NOMO-1 treated with dmso at 0.1 percent for 144 hours (cell line): ENCODE results near the gene PARVB.

Experiments
- DNase-seq: peaks from one replicate; lab custom pipeline; 2025; ENCODE audit not compliant: unreplicated experiment; lab: John Stamatoyannopoulos, UW

PARVB gene

DNA sequence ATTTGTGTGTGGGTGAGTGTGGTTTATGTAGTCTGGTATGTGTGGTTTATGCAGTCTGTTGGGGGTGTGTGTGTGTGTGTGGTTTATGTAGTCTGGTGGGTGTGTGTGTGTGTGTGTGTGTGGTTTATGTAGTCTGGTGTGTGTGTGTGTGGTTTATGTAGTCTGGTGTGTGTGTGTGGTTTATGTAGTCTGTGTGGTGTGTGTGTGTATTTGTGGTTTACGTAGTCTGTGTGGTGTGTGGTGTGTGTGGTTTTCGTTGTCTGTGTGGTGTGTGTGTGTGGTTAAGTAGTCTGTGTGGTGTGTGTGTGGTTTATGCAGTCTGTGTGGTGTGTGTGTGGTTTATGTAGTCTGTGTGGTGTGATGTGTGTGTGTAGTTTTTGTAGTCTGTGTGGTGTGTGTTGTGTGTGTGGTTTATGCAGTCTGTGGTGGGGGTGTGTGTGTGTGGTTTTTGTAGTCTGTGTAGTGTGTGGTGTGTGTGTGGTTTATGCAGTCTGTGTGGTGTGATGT is 130.4 kb downstream of the PARVB start:
- DNase-seq: no peak

GRCh38 chr22:44155115-44155514 is 131.0 kb downstream of the PARVB start:
- DNase-seq: no peak

GRCh38 chr22:44157916-44158618 is 134.0 kb downstream of the PARVB start:
- no peak for DNase-seq

DNA sequence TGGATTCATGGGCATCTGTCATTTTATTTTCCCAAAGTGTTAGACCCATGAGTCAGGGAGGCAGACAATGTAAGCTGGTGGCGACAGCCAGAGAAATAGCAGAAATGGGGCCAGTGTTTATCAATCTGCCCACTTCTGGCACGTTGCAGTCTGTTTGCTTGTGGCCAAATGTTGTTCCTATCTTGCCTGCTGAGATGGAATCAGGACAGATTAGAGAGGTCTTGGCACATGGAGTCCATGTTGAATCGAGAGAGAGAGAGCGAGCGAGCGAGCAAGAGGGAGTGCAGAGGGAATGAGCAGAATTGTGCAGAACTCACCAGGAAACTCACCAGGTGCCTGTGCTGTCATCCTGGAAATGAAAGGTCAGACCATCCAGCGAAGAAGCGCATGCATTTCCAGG is 134.7 kb downstream of the PARVB start:
- no peak for DNase-seq

DNA sequence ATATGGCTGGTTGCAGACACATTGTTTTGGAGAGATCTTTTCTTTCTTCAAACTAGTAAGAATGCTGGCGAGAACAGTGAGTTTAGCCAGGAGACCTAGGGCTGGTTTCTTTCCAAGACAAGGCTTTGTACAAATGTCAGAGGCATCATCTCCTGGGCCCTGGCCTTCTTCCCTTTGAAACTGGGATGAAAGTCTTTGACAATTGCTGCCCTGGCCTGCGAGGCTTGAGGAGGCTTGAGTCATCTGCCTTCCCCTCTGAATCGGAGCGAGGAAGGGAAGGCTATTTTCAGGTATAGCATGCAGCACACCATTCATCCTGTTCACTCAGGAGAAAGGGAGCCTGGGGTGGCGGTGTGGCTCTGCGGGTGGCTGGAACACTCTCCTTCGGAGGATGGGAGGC is 135.1 kb downstream of the PARVB start:
- no peak for DNase-seq

- DNase-seq: no peak
Measured at GRCh38 chr22:44159811-44160210, 135.7 kb downstream of the PARVB start.

DNA sequence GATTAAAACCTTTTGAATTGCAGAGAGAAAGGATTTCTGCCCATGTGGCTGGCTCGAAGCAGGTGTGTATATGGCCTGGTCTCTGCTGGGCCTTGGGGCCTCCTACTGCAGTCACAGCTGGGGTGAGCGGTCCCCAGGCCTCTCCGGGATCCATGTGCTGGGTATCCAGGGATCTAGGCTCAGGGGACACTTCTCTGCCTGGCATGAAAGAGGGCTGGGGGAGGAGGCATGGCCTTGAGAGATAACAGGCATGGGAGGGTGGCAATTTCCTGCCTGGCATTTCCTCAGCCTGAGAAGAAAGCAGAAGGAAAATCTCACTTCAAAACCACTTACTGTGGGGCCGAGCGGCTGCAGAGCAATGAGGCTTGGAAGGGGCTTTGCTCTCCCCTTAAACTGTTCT is 136.3 kb downstream of the PARVB start:
- DNase-seq: no peak

GRCh38 chr22:44161673-44162072 is 137.6 kb downstream of the PARVB start:
- no peak for DNase-seq

- DNase-seq: no peak
Measured at GRCh38 chr22:44162960-44163359, 138.9 kb downstream of the PARVB start.

GRCh38 chr22:44163536-44163935 is 139.4 kb downstream of the PARVB start:
- no peak for DNase-seq

DNA sequence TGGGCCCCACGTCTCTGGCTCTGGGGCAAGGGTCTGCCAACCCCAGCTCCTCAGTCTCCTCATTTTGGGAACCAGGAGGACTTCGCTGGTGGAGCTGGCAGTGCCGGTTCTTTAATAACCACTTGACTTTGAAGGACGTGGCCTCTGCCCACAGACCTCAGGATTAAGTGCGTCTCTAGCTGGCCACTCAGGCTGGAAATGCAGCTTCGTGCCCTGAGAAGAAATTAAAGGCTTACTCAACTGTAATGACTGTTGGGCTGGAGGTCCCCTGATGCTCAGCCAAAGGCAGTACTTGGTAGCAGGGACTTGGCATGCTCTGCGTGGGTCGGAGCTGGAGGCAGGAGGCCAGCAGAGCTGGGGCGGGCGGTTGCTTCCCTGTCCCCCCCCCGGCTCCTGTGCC is 139.9 kb downstream of the PARVB start:
- no peak for DNase-seq

- no peak for DNase-seq
Measured at GRCh38 chr22:44165286-44165874, 141.3 kb downstream of the PARVB start.

DNA sequence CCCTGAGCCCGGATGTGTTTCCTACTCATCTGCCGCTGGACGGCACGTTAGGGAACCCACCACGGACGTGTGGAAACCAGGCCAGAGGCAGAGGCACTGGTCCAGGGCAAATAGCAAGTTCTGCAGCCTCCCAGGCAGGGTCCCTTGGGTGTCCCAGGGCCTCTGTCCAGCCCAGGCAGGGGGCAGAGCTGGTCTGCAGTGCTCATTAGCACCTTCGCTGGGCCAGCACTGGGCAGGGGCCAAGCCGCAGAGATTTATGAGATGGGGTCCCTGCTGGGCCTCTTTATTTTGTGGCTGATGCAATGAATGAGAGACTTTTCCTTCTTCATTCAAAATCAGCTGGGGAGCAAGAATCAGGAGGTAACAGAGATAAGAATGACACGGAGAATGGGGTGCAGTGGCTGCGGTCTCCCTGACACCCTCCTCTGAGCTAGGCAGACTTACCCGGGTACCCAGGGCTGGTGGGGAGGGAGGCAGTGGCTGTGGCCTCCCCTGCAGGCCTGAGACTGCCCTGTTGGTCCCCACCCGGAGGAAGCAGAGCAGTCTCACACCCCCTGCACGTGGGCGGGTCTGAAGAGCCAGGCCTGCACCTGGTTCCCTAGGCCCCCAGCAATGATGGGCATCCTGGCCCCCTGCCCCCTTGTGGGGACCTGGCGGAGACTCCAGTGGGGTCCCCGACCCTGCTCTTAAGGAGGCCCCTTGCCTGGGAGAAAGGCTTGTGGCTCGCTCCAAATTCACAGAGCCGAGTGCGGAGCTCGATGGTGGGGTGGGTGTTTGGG is 142.6 kb downstream of the PARVB start:
- no peak for DNase-seq

- DNase-seq: no peak
Measured at GRCh38 chr22:44167501-44167900, 143.4 kb downstream of the PARVB start.

DNA sequence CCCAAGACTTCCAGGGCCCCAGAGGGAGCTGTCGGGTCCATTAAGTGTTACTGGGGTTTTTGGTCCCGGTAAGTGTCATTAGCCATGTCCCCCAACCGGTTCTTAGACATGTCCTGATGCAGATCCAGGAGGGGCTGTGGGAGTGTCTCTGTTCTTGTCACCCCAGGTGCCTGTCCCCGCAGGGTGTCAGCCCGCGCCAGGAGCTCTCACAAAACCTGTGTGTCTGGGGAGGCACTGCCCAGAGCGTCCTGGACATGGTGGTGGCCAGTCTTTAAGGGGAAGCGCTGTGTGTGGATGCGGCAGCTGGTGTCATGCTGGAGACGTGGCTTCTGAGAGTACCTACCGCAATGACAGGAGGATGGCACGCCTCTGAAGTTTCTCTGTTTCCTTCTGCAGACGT is 144.1 kb downstream of the PARVB start:
- DNase-seq: no peak

DNA sequence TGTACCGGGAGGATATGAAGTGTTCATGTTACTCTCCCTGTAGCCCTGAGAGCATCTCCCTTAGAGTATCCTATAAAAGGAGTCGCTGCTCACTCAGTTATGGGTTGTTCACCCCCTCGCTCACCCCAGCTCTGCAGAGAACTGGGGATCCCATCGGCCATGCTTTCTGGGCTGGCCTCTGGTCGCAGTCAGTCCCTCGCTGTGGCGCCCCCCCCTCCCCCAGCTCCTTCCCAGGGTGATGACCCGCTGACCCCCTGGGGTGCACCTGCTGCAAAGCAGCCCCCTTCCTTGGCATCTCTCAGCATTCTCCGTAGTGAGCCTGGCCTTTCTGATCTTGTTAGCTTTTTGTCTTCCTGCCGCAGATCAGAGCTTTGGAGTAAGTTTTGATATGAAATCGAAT is 146.4 kb downstream of the PARVB start:
- no peak for DNase-seq

DNA sequence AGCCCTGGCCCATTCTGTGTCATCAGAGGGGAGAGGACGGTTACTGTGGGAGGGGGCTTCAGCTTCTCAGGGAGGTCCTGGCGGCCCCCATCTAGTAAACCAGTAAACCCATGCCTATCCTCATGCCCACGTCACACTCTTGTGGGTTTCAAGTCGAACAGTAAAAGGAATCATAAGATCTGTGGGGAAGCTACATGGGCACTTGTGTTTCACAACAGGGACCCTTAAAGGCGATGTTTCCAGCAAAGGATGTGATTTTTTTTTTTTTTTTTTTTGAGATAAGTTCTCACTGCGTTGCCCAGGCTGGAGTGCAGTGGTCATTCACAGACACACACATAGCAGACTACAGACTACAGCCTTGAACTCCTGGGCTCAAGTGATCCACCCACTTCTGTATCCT is 147.5 kb downstream of the PARVB start:
- DNase-seq: no peak

DNA sequence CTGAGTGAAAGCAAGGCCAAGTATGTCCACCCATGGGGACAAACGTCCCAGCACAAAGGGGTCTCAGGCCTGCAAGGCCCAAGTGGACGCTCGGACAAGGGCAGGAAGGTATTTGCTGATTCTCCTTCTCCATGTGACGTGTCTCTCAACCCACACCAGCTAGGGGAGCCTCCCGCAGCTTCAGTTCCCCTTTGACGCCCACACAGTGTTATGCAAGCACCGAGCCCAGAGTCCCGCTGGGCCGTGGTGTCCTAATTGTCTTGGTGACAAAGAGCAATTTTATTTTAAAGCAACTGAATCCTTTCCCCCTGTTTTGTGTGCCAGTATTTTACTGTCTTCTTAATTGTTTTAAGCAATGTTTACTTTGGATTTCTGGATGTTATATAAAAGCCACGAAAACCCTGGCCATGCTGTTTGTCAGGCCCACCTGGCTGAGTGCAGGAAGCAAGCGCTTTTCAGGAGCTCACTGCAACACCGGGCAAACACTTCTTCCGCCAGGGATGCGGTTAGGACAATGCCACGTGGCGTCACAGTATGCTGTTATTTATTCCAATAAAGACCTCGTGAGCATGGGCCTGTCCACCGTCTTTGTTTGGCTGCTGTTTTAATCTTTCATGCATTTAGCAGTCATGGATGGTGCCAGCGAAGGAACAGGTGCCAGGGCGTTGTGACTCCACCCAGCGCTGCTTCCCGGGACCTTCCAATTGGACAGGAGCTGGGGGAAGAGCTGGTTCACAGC is 148.4 kb downstream of the PARVB start:
- DNase-seq: peak; percentile 85

DNA sequence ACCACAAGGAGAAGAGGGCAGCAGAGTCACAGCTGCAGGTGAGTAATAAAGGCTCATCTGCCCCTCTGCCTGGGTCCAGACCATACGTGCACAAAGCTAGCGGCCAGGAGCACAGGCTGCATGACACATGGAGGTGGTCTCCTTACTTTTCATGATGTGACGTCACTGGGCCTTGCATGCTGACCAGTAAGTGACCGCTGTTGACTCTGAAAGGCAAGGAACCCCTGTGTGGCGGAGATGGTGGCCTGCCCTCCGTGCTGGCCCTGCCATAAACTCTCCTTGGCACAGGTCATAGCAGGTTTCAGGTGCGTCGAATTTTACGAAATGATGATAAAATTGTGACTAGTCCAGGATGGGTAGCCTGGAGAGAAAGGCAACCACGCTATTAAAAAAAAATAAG is 149.1 kb downstream of the PARVB start:
- no peak for DNase-seq

GRCh38 chr22:44175676-44176075 is 151.6 kb downstream of the PARVB start:
- no peak for DNase-seq

DNA sequence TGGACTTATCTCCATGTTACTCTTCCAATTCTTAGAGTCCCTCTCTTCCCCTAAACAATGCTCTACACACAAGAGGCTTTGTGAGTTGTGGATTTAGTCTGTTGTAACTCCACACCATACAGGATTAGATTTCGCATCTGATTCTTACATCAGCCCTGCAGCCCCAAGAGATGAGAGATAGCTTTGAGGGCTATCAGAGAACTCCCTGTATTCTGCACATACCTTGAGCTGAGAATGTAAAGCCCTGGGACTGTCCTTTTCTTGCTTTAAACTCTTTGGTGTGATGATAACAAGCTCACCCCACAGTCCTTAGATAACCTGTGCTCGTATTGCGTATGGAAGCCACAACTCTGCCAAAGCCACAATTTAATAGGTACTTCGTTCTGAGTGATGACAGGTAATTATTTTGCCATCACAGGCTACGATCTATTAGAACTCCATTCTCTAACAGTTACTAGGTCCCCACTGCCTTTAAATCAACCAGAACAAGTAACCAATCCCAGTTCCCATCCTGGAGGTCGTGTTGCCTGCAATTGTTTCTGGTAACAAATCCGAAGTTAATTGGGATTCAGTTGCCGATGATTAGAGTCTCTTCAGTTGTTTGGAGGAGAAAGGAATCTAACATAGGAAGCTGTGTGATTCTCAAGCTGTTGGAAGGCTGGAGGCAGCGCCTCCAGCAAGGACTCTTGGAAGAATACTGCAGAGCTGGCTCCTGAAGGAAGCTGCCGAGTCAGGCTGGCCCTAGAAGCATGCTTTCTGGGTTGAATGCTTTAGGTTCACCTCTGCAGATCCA is 155.3 kb downstream of the PARVB start:
- no peak for DNase-seq
